GDM1 (cell line): Measurements from ENCODE around the gene IGF2BP3.

Source experiments
- DNase-seq: peaks from one replicate; lab custom pipeline; 2025; lab: John Stamatoyannopoulos, UW

Gene IGF2BP3

GRCh38 chr7:23294549-23295400, 175.5 kb downstream of the IGF2BP3 start:
- DNase-seq: no peak

GRCh38 chr7:23293500-23294073, 176.7 kb downstream of the IGF2BP3 start:
- no peak for DNase-seq

GRCh38 chr7:23292623-23293022, 177.7 kb downstream of the IGF2BP3 start:
- no peak for DNase-seq

- DNase-seq: no peak
Observed at GRCh38 chr7:23291957-23292560, 178.2 kb downstream of the IGF2BP3 start.

- DNase-seq: no peak
Observed at GRCh38 chr7:23290993-23291392, 179.3 kb downstream of the IGF2BP3 start.

GRCh38 chr7:23287612-23288011, 182.7 kb downstream of the IGF2BP3 start:
- DNase-seq: no peak

- DNase-seq: no peak
Observed at GRCh38 chr7:23285657-23286646, 184.3 kb downstream of the IGF2BP3 start.

- no peak for DNase-seq
Observed at GRCh38 chr7:23284871-23285270, 185.4 kb downstream of the IGF2BP3 start.

- DNase-seq: no peak
Observed at GRCh38 chr7:23283086-23283485, 187.2 kb downstream of the IGF2BP3 start.

- no peak for DNase-seq
Observed at GRCh38 chr7:23279819-23280525, 190.3 kb downstream of the IGF2BP3 start.

- DNase-seq: peak; percentile 54
Observed at GRCh38 chr7:23277359-23277989, 192.8 kb downstream of the IGF2BP3 start.

GRCh38 chr7:23276947-23277346, 193.3 kb downstream of the IGF2BP3 start:
- DNase-seq: no peak

GRCh38 chr7:23276376-23276775, 193.9 kb downstream of the IGF2BP3 start:
- DNase-seq: peak; percentile 6

GRCh38 chr7:23275912-23276311, 194.4 kb downstream of the IGF2BP3 start:
- no peak for DNase-seq

- peak; percentile 80 for DNase-seq
Observed at GRCh38 chr7:23273141-23273599, 197.1 kb downstream of the IGF2BP3 start.

GRCh38 chr7:23272275-23272674, 198.0 kb downstream of the IGF2BP3 start:
- DNase-seq: no peak

GRCh38 chr7:23268746-23269145, 201.5 kb downstream of the IGF2BP3 start:
- no peak for DNase-seq

- DNase-seq: no peak
Observed at GRCh38 chr7:23268167-23268566, 202.1 kb downstream of the IGF2BP3 start.

GRCh38 chr7:23267357-23267756, 202.9 kb downstream of the IGF2BP3 start:
- no peak for DNase-seq

GRCh38 chr7:23266918-23267317, 203.4 kb downstream of the IGF2BP3 start:
- no peak for DNase-seq
